ENCODE data around the gene SEMA3A. TPM values are rescaled to one million over a fixed set of nuclear protein-coding genes. Genes with fewer than 3 reads are reported as not detected.

SEMA3A gene
- total and polyA plus RNA-seq, 2 donors (not counting 1 experiment from before 2014, with no cell fraction given): 45.2 to 60.8 TPM

DNA sequence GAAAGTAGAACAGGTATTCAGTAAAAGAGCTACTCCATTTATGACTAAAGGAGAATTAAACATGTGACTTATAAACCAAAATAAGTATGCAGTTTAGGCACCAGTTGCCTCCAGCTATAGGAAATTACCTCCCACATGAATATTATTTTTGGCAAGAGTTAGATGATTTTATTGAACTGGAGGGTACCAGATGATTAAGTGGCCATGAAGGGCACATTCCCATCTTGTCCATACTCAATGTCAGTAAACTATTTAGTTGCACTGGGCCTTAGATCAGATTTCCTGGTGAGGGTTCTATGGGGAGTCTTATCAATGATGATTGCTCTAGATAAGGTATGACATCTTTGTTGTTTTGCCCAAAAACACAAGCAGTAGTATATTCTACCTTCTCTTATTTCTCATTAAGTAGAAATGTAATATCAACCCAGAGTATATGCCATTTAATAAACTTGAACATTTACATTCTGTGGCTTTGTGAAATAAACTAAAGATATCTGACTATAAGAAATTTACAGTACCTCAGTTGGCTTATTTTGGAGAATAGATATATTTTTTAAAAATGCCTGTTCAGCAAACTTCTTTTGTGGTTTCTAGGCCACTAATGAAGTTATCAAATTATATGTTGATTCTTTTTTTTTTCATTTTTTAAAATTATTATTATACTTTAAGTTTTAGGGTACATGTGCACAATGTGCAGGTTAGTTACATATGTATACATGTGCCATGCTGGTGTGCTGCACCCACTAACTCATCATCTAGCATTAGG lies 145.3 kb downstream of the SEMA3A start:
- Histone ChIP-seq H3K9ac (ENCODE audit: insufficient read depth, low read length) (no peak overlapping the region), H3K4me1 (ENCODE audit: control insufficient read depth, extremely low read depth, insufficient read depth, low read length) (no peaks in the 10 kb centered on the region), H2AFZ (ENCODE audit: low read length) (no peak overlapping the region), H4K20me1 (ENCODE audit: control insufficient read depth, extremely low read depth, insufficient read depth, low read length) (no peaks in the 10 kb centered on the region), H3K9me3 (ENCODE audit: control insufficient read depth, insufficient read depth, low read depth, low read length) (no peaks in the 10 kb centered on the region), H3K27ac (ENCODE audit: insufficient read depth, low read length) (no peak overlapping the region), H3K4me2 (ENCODE audit: extremely low read depth, insufficient read depth, low read length) (no peak overlapping the region), H3K36me3 (ENCODE audit: control insufficient read depth, insufficient read depth, low read length) (no peaks in the 10 kb centered on the region), H3K79me2 (ENCODE audit: control insufficient read depth, insufficient read depth, low read length) (no peaks in the 10 kb centered on the region), H3K4me3 (replicated peaks in 1 of 4; ENCODE audit: control extremely low read depth in 1 of 4, insufficient read depth in 1 of 4, low read depth in 3 of 4, low read length in 4 of 4) (no peak overlapping the region), H3K27me3 (ENCODE audit: control insufficient read depth, insufficient read depth, low read length) (no peaks in the 10 kb centered on the region)
- TF ChIP-seq, protein P1, sequence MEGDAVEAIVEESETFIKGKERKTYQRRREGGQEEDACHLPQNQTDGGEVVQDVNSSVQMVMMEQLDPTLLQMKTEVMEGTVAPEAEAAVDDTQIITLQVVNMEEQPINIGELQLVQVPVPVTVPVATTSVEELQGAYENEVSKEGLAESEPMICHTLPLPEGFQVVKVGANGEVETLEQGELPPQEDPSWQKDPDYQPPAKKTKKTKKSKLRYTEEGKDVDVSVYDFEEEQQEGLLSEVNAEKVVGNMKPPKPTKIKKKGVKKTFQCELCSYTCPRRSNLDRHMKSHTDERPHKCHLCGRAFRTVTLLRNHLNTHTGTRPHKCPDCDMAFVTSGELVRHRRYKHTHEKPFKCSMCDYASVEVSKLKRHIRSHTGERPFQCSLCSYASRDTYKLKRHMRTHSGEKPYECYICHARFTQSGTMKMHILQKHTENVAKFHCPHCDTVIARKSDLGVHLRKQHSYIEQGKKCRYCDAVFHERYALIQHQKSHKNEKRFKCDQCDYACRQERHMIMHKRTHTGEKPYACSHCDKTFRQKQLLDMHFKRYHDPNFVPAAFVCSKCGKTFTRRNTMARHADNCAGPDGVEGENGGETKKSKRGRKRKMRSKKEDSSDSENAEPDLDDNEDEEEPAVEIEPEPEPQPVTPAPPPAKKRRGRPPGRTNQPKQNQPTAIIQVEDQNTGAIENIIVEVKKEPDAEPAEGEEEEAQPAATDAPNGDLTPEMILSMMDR (conservative IDR thresholded peaks at IDR 0.05 in 1 of 2, IDR thresholded peaks at IDR 0.05 in 1 of 2; ENCODE audit: low read depth in 1 of 2, low read length in 2 of 2): no peak
- no peak for TF ChIP-seq EZH2 (IDR thresholded peaks at IDR 0.05; ENCODE audit: low read length, missing control alignments)
- DNase-seq (ENCODE audit: low read depth in 2 of 2): no peak

DNA sequence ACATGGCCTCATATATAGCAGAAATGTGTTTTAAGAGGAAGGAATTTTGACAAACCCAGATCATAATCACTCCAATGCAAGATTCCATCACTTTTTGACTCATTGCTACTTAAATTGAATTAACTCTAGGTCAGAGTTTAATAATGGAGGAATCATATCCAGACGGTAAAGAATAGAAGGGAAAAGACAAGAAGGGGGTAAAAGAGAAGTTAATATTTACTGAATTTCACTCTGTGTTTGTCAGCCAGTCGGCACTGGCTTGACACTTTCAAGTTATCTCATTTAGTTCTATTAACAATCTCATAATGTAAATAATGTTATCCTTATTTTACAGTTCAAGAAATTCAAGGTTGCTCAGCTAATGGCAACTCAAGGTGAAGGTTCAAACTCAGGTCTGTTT lies 147.5 kb downstream of the SEMA3A start:
- H3K27ac ChIP-seq (ENCODE audit: insufficient read depth, low read length): no peak overlapping the region
- no peak for TF ChIP-seq EZH2 (IDR thresholded peaks at IDR 0.05; ENCODE audit: low read length, missing control alignments)
- TF ChIP-seq, protein P1 (conservative IDR thresholded peaks at IDR 0.05 in 1 of 2, IDR thresholded peaks at IDR 0.05 in 1 of 2; ENCODE audit: low read depth in 1 of 2, low read length in 2 of 2): no peak
- no peak overlapping the region for H3K4me2 ChIP-seq (ENCODE audit: extremely low read depth, insufficient read depth, low read length)
- no peaks in the 10 kb centered on the region for H4K20me1 ChIP-seq (ENCODE audit: control insufficient read depth, extremely low read depth, insufficient read depth, low read length)
- H3K9me3 ChIP-seq (ENCODE audit: control insufficient read depth, insufficient read depth, low read depth, low read length): no peaks in the 10 kb centered on the region
- no peaks in the 10 kb centered on the region for H3K36me3 ChIP-seq (ENCODE audit: control insufficient read depth, insufficient read depth, low read length)
- no peak overlapping the region for H3K9ac ChIP-seq (ENCODE audit: insufficient read depth, low read length)
- no peaks in the 10 kb centered on the region for H3K79me2 ChIP-seq (ENCODE audit: control insufficient read depth, insufficient read depth, low read length)
- H3K27me3 ChIP-seq (ENCODE audit: control insufficient read depth, insufficient read depth, low read length): no peaks in the 10 kb centered on the region
- no peak for DNase-seq (ENCODE audit: low read depth in 2 of 2)
- H3K4me1 ChIP-seq (ENCODE audit: control insufficient read depth, extremely low read depth, insufficient read depth, low read length): peaks cover 2% of the 10 kb centered on the region
- H3K4me3 ChIP-seq (replicated peaks in 1 of 4; ENCODE audit: control extremely low read depth in 1 of 4, insufficient read depth in 1 of 4, low read depth in 3 of 4, low read length in 4 of 4): no peak overlapping the region
- H2AFZ ChIP-seq (ENCODE audit: low read length): no peak overlapping the region

DNA sequence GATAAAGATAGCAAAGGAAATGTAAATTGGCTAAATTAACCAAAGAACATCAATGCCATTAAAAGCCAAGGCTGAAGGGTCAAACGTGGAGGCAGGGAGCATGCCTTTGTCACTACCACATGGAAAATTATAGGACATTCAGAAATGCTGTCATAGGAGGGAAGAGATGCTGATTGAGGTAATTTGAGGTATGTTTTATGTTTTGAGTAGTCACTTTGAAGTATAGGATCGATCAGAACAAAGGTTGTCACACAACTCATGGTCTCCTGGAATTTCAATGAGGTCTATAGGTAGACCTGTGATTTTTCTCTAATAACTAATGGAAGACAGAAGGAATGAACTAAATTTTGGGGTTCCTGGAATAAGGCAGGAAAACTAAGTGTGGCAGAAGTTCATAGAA lies 149.8 kb downstream of the SEMA3A start:
- H3K27me3 ChIP-seq (ENCODE audit: control insufficient read depth, insufficient read depth, low read length): no peaks in the 10 kb centered on the region
- no peaks in the 10 kb centered on the region for H3K36me3 ChIP-seq (ENCODE audit: control insufficient read depth, insufficient read depth, low read length)
- H3K27ac ChIP-seq (ENCODE audit: insufficient read depth, low read length): no peak overlapping the region
- no peak overlapping the region for H3K4me2 ChIP-seq (ENCODE audit: extremely low read depth, insufficient read depth, low read length)
- H3K9me3 ChIP-seq (ENCODE audit: control insufficient read depth, insufficient read depth, low read depth, low read length): no peaks in the 10 kb centered on the region
- H3K79me2 ChIP-seq (ENCODE audit: control insufficient read depth, insufficient read depth, low read length): no peaks in the 10 kb centered on the region
- TF ChIP-seq, protein P1 (conservative IDR thresholded peaks at IDR 0.05 in 1 of 2, IDR thresholded peaks at IDR 0.05 in 1 of 2; ENCODE audit: low read depth in 1 of 2, low read length in 2 of 2): no peak
- TF ChIP-seq EZH2 (IDR thresholded peaks at IDR 0.05; ENCODE audit: low read length, missing control alignments): no peak
- H3K4me3 ChIP-seq (replicated peaks in 1 of 4; ENCODE audit: control extremely low read depth in 1 of 4, insufficient read depth in 1 of 4, low read depth in 3 of 4, low read length in 4 of 4): no peak overlapping the region
- H3K4me1 ChIP-seq (ENCODE audit: control insufficient read depth, extremely low read depth, insufficient read depth, low read length): peaks cover 5% of the 10 kb centered on the region
- no peak overlapping the region for H3K9ac ChIP-seq (ENCODE audit: insufficient read depth, low read length)
- H2AFZ ChIP-seq (ENCODE audit: low read length): no peak overlapping the region
- no peaks in the 10 kb centered on the region for H4K20me1 ChIP-seq (ENCODE audit: control insufficient read depth, extremely low read depth, insufficient read depth, low read length)
- no peak for DNase-seq (ENCODE audit: low read depth in 2 of 2)
